ENCODE measurements around the gene UBTD2. TPM values are rescaled to one million over a fixed set of nuclear protein-coding genes. Genes with fewer than 3 reads are reported as not detected.

The UBTD2 gene
- total and polyA plus RNA-seq, 12 donors: 7.5 to 11.3 (median 8.9) TPM

DNA sequence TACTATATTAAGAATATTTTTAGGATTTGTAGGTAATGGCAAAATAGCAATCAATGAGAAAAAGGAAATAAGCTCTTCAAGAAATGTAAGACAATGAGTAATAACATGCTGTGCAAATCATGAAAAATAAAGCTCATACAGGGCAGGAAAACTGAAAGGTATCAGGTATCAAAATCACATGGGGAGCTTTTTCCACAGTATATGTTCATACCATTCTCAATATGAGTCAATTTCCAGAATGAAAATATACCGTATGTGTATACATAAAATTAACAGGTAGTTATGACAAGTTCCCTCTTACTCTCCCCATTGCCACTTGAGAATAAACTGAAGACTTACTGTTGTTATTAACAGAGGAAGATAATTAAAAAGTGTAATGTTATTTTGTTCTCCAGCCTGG lies 53.7 kb downstream of the UBTD2 start:
- Histone ChIP-seq H3K4me1 (peaks cover 0 to 3% (median under 1%) of the 10 kb centered on the region in 9 donors), H3K4me3 (no peak overlapping the region), H3K27ac (no peak overlapping the region), H3K36me3 (peaks cover 0 to 76% (median 4%) of the 10 kb centered on the region in 9 donors), H3K9me3 (no peaks in the 10 kb centered on the region), H3K27me3 (no peaks in the 10 kb centered on the region)
- ATAC-seq: no peak
- WGBS, 2 donors: 95 to 96% methylated on average over 1 of the region's 1 CpG
- DNase-seq: no peak
- TF ChIP-seq, protein P1, sequence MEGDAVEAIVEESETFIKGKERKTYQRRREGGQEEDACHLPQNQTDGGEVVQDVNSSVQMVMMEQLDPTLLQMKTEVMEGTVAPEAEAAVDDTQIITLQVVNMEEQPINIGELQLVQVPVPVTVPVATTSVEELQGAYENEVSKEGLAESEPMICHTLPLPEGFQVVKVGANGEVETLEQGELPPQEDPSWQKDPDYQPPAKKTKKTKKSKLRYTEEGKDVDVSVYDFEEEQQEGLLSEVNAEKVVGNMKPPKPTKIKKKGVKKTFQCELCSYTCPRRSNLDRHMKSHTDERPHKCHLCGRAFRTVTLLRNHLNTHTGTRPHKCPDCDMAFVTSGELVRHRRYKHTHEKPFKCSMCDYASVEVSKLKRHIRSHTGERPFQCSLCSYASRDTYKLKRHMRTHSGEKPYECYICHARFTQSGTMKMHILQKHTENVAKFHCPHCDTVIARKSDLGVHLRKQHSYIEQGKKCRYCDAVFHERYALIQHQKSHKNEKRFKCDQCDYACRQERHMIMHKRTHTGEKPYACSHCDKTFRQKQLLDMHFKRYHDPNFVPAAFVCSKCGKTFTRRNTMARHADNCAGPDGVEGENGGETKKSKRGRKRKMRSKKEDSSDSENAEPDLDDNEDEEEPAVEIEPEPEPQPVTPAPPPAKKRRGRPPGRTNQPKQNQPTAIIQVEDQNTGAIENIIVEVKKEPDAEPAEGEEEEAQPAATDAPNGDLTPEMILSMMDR (IDR thresholded peaks at IDR 0.05): no peak
- intact Hi-C loops (cut with DNase I): no loop called here

DNA sequence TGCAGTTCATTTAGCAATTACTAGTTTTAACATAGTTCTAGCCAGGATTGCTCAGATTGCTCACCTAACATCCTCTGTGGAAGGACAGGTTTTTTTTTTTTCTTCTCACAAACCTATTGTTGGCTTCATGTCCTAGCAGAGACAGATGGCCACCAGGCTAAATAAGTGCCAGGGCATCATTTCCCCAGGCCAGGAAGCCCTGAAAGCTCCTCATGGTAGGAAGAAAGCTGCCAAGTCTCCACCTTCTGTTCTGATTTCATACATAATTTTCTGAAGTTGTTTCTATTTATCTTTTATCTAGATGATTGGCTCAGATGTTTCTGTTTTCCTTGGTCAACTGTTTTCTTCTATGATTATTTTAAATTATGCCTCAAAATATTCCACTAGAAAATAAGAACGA lies 58.6 kb downstream of the UBTD2 start:
- intact Hi-C loops (cut with DNase I): no loop called here
- TF ChIP-seq, protein P1 (IDR thresholded peaks at IDR 0.05): no peak
- peaks cover 0 to 66% (median 3%) of the 10 kb centered on the region in 9 donors for H3K36me3 ChIP-seq
- H3K4me1 ChIP-seq: no peaks in the 10 kb centered on the region
- WGBS, 2 donors: 92 to 98% methylated on average over 1 of the region's 1 CpG
- H3K9me3 ChIP-seq: no peaks in the 10 kb centered on the region
- no peak overlapping the region for H3K4me3 ChIP-seq
- no peak for DNase-seq
- no peaks in the 10 kb centered on the region for H3K27me3 ChIP-seq
- ATAC-seq: no peak
- no peak overlapping the region for H3K27ac ChIP-seq

DNA sequence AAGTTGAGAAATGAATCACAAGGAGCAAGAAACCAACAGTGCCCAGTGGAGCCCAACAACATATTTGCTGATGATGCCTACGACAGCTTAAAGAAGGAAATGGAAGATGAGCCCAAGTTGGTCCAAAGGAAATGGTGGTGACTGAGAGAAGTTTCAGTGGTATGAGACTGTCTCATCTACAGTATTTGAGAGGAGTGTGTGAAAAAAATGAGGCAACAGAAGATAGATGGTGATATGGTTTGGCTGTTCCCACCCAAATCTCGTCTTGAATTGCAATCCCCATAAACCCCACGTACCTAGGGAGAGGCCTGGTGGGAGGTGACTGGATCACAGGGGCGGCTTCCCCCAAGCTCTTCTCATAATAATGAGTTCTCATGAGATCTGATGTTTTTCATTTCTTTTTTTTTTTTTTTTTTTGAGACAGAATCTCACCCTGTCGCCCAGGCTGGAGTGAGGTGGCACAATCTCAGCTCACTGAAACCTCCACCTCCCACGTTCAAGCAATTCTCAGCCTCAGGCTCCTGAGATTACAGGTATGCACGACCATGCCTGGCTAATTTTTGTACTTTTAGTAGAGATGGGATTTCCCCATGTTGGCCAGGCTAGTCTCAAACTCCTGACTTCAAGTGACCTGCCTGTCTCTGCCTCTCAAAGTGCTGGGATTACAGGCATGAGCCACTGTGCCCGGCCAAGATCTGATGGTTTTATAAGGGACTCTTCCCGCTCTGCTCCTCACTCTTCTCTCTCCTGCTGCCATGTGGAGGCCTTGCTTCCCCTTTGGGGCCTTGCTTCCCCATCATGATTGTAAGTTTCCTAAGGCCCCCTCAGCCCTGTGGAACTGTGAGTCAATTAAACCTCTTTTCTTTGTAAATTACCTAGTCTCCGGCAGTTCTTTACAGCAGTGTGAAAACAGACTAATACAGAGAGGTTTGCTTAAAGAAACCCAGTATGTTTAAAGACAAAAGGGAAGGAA lies 59.4 kb downstream of the UBTD2 start:
- Histone ChIP-seq H3K27ac (no peak overlapping the region), H3K36me3 (peaks cover 0 to 66% (median 8%) of the 10 kb centered on the region in 9 donors), H3K9me3 (peaks cover 0 to 6% (median 0%) of the 10 kb centered on the region in 11 donors), H3K4me3 (no peak overlapping the region), H3K4me1 (no peaks in the 10 kb centered on the region), H3K27me3 (no peaks in the 10 kb centered on the region)
- 93 to 94% methylated on average over 10 of the region's 10 CpGs for WGBS, 2 donors
- ATAC-seq: no peak
- no peak for DNase-seq
- TF ChIP-seq, protein P1 (IDR thresholded peaks at IDR 0.05): no peak
- intact Hi-C loops (cut with DNase I): no loop called here

DNA sequence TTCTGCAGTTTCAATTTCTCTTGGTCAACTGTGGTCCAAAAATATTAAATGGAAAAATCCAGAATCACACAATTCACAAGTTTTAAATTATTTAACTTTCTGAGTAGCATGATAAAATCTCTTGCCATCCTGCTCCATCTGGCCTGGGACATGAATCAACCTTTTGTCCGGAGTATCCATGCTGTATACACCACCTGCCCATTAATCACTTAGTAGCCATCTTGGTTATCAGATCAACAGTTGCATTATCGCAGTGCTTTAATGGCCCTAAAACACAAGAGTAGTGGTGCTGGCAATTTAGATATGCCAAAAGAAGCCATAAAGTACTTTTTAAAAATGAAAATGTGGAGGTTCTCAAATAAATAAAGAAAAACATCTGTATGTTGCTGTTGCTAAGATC lies 64.3 kb downstream of the UBTD2 start:
- no peak for ATAC-seq
- Histone ChIP-seq H3K27ac (no peak overlapping the region), H3K4me1 (no peaks in the 10 kb centered on the region), H3K27me3 (no peaks in the 10 kb centered on the region), H3K9me3 (peaks cover 0 to 17% (median 2%) of the 10 kb centered on the region in 11 donors), H3K36me3 (peaks cover 0 to 61% (median 5%) of the 10 kb centered on the region in 9 donors), H3K4me3 (no peak overlapping the region)
- WGBS, 2 donors: 73 to 98% methylated on average over 2 of the region's 2 CpGs
- TF ChIP-seq, protein P1 (IDR thresholded peaks at IDR 0.05): no peak
- intact Hi-C loops (cut with DNase I): loop anchor here in 1 of 10 donors (10.0 kb wide), 1 partner anchor 66 kb away; the partner anchor contains the start of gene UBTD2
- DNase-seq: no peak
